HG02610 (cell line): ENCODE results near the gene TENM4.

Source experiments
- ATAC-seq: cut with Tn5 transposase; IDR thresholded peaks from one replicate; pipeline ENCODE4 v1.9.1; 2021; ENCODE audit warnings: mild to moderate bottlenecking, moderate library complexity; ENCODE audit not compliant: unreplicated experiment

TENM4 gene

GRCh38 chr11:79312617-79313529 is 128.0 kb downstream of the TENM4 start:
- no peak for ATAC-seq

GRCh38 chr11:79311461-79311860 is 129.4 kb downstream of the TENM4 start:
- no peak for ATAC-seq

GRCh38 chr11:79309407-79309806 is 131.4 kb downstream of the TENM4 start:
- ATAC-seq: no peak

- no peak for ATAC-seq
These were observed 132.4 kb downstream of the TENM4 start for GRCh38 chr11:79308429-79308828.

GRCh38 chr11:79304599-79305212 is 136.1 kb downstream of the TENM4 start:
- ATAC-seq: no peak

- ATAC-seq: no peak
These were observed 144.7 kb downstream of the TENM4 start for GRCh38 chr11:79296141-79296540.

GRCh38 chr11:79294845-79295731 is 145.7 kb downstream of the TENM4 start:
- no peak for ATAC-seq

- no peak for ATAC-seq
These were observed 148.9 kb downstream of the TENM4 start for GRCh38 chr11:79291948-79292347.

- no peak for ATAC-seq
These were observed 150.1 kb downstream of the TENM4 start for GRCh38 chr11:79290761-79291160.

- ATAC-seq: no peak
These were observed 152.9 kb downstream of the TENM4 start for GRCh38 chr11:79287952-79288351.

- ATAC-seq: no peak
These were observed 155.1 kb downstream of the TENM4 start for GRCh38 chr11:79285756-79286155.

- no peak for ATAC-seq
These were observed 164.0 kb downstream of the TENM4 start for GRCh38 chr11:79276736-79277325.

GRCh38 chr11:79274636-79275331 is 166.0 kb downstream of the TENM4 start:
- ATAC-seq: no peak

GRCh38 chr11:79273781-79274180 is 167.0 kb downstream of the TENM4 start:
- no peak for ATAC-seq

GRCh38 chr11:79269611-79270307 is 171.1 kb downstream of the TENM4 start:
- ATAC-seq: no peak

GRCh38 chr11:79266396-79266795 is 174.4 kb downstream of the TENM4 start:
- ATAC-seq: no peak

- no peak for ATAC-seq
These were observed 175.0 kb downstream of the TENM4 start for GRCh38 chr11:79265756-79266322.

GRCh38 chr11:79264284-79264683 is 176.5 kb downstream of the TENM4 start:
- ATAC-seq: no peak

GRCh38 chr11:79263001-79263400 is 177.8 kb downstream of the TENM4 start:
- ATAC-seq: no peak
